ENCODE data around the gene PSMA7.

DNA sequence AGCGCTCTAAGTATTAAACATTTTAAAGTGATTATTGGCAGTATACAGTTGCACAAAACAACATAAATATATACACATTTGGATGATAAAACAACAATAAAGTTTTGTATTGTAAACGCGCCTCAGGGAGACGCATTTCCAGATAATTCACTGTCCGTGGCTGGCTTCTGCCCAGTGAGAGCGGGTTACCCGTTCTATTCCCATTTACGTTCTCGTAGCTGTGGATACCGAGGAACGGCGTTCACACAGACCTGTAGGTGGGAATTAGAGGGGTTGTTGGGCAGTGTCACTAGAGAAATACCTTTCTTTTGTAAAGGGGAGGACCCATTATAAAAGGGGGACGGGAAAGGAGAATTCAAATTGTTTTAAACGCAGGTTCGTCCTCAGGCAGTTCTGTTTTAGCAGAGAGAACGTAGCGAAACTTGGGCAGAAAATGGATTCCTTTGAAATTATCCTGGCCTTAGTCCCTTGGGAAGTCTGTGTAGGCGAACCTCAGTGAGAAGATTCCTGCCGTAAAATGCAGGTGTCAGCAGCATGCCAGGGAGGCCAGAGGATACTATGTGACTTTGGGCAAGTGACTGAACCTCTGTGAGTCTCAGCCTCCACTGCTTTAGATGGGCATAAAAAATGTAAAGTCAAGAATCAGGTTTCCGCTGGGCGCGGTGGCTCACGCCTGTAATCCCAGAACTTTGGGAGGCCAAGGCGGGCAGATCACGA lies 40.4 kb upstream of the PSMA7 start:
- TF ChIP-seq, protein P1, sequence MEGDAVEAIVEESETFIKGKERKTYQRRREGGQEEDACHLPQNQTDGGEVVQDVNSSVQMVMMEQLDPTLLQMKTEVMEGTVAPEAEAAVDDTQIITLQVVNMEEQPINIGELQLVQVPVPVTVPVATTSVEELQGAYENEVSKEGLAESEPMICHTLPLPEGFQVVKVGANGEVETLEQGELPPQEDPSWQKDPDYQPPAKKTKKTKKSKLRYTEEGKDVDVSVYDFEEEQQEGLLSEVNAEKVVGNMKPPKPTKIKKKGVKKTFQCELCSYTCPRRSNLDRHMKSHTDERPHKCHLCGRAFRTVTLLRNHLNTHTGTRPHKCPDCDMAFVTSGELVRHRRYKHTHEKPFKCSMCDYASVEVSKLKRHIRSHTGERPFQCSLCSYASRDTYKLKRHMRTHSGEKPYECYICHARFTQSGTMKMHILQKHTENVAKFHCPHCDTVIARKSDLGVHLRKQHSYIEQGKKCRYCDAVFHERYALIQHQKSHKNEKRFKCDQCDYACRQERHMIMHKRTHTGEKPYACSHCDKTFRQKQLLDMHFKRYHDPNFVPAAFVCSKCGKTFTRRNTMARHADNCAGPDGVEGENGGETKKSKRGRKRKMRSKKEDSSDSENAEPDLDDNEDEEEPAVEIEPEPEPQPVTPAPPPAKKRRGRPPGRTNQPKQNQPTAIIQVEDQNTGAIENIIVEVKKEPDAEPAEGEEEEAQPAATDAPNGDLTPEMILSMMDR (IDR thresholded peaks at IDR 0.05): no peak
- no peak for TF ChIP-seq POLR2A (IDR thresholded peaks at IDR 0.05)

All from body of pancreas (tissue), 4 donors.